NB4 (cell line): ENCODE measurements around the gene ARHGEF10L.
"Not testable (repeated sequence)": the region's sequence is repeated elsewhere in the genome, so short reads cannot be mapped to it uniquely, and the experiment has no call there.

Experiments
- CTCF ChIP-seq: IDR thresholded peaks from one replicate; pipeline ENCODE4 v1.5.1; 2012; ENCODE audit warnings: low read depth, low read length
- MYC ChIP-seq: IDR thresholded peaks from 2 replicates; pipeline ENCODE4 v1.6.1; 2011; ENCODE audit warnings: low read depth, low read length

- TF ChIP-seq CTCF, MYC: not testable (repeated sequence)
Measured at GRCh38 chr1:17629046-17629445, 89.5 kb downstream of the ARHGEF10L start.
